Measurements from ENCODE around the gene LRRC8B.

LRRC8B gene

DNA sequence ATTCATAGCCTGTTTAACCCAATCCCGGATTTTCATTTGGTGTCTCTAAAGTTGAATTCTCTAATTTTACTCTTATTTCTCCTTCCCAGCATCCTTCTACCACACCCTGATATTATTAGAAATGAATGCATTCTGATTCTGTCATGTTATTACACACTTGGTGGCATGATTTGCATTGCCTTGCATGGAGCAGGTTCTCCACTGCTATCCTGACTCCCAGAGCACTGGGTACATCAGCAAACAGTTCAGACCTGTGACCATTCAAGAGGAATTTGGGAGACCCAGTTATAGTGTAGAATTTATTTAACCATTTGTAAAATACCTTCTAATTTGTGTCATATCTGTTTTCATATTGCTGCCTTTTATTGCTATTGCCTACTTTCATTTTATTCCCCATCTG is 2.6 kb downstream of the LRRC8B start:
- H3K4me3 ChIP-seq (ENCODE audit: low read depth, low read length) = no peak overlapping the region
- TF ChIP-seq, protein P1, sequence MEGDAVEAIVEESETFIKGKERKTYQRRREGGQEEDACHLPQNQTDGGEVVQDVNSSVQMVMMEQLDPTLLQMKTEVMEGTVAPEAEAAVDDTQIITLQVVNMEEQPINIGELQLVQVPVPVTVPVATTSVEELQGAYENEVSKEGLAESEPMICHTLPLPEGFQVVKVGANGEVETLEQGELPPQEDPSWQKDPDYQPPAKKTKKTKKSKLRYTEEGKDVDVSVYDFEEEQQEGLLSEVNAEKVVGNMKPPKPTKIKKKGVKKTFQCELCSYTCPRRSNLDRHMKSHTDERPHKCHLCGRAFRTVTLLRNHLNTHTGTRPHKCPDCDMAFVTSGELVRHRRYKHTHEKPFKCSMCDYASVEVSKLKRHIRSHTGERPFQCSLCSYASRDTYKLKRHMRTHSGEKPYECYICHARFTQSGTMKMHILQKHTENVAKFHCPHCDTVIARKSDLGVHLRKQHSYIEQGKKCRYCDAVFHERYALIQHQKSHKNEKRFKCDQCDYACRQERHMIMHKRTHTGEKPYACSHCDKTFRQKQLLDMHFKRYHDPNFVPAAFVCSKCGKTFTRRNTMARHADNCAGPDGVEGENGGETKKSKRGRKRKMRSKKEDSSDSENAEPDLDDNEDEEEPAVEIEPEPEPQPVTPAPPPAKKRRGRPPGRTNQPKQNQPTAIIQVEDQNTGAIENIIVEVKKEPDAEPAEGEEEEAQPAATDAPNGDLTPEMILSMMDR (IDR thresholded peaks at IDR 0.05; ENCODE audit: low read depth, low read length, missing control alignments) = no peak
- no peak for DNase-seq (ENCODE audit: low read depth)

DNA sequence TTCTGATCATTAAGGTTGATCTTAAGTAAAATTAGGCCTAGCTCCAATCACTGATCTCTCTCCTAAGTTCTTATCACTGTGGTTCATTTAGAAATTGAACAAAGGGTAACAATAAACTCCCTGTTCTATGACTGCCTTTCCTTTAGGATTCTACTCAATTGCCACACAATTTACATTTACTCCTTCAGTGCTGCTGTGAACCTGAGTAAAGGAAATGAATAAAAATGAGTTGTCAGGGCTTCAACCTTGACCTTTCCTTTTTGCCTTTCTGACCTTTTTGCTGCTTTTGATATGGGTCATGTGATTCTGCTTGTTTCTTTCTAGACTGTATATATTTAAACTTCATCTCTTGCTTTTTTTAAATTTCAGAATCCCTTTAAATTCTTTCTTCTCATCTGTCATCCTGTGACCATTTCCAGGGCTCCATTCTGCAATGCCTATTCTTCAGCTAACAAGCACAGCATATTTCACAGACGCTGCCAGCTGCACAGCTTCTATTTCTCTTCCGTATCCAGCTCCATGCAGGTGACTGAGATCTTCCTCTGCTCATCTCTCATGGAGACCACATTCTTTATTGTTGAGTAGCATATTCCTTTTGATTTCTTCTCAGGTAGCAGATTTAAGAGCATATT is 3.2 kb downstream of the LRRC8B start:
- no peak for DNase-seq (ENCODE audit: low read depth)
- H3K4me3 ChIP-seq (ENCODE audit: low read depth, low read length) = no peak overlapping the region
- TF ChIP-seq, protein P1 (IDR thresholded peaks at IDR 0.05; ENCODE audit: low read depth, low read length, missing control alignments) = no peak

DNA sequence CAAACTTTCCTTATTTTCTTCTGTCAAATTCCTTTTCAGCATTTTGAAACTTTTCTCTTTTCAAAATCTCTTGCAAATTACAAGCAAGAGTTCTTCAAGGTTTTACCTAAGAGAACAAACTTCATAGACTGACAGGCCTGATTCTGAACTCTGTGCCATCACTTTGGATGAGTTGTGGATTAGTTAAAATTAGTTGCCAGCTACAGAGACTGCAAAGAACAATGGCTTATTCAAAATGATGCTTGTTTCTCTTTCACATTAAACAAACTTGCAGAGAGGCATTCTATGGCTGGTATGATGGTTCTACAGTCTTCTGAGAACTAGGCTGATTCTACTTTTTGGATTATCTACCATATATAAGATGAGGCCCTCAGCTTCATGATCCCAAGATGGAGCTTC is 3.8 kb downstream of the LRRC8B start:
- H3K4me3 ChIP-seq (ENCODE audit: low read depth, low read length) = no peak overlapping the region
- TF ChIP-seq, protein P1 (IDR thresholded peaks at IDR 0.05; ENCODE audit: low read depth, low read length, missing control alignments) = no peak
- no peak for DNase-seq (ENCODE audit: low read depth)

DNA sequence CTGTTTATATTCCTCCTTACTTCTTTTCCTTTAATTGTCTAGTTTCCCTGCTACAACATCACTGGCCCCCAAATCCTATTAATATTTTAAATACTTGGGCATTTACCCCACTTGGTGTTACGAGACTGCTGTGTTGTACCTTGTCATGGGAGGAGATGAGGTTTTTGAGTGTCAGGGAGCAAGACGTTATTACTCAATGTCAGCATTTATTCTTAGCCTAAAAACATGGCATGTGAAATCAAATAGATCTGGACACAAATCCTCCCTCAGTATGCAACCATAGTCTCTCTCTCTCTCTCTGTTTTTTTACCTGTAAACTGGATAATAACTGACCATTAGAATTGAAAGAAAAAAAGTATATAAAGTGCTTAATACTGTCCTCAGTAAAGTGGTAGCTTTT is 4.6 kb downstream of the LRRC8B start:
- DNase-seq (ENCODE audit: low read depth) = no peak
- TF ChIP-seq, protein P1 (IDR thresholded peaks at IDR 0.05; ENCODE audit: low read depth, low read length, missing control alignments) = no peak
- H3K4me3 ChIP-seq (ENCODE audit: low read depth, low read length) = no peak overlapping the region

DNA sequence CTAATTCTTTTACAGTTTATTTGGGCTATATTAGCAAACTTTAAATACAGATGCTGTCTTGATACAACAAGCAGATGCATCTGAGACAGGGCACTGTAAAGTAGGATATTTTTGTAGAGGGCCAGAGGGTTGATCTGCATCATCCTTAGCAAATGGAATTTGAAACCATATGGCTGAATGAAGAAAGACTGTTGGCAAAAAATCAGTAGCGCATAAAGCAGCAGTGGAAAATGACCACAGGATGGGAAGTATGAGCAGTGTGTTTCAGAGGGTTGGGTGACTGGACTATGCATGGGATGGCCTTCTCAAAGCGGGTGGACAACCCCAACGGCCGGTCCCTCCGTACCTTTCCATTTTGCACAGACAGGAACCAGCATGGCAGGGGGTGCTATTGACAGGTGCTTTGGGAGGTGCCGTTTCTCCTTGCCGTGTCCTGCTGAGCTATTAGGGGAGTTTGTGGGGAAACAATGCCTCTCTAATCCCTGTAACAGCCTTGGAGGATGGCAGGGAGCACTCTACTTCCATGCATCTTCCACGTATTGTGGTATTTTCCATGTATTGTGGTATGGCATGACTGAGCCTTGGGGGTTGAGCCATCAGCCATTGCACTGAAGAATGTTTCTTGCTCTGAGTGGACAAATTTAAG is 5.9 kb downstream of the LRRC8B start:
- no peak for DNase-seq (ENCODE audit: low read depth)
- no peak overlapping the region for H3K4me3 ChIP-seq (ENCODE audit: low read depth, low read length)
- TF ChIP-seq, protein P1 (IDR thresholded peaks at IDR 0.05; ENCODE audit: low read depth, low read length, missing control alignments) = no peak

DNA sequence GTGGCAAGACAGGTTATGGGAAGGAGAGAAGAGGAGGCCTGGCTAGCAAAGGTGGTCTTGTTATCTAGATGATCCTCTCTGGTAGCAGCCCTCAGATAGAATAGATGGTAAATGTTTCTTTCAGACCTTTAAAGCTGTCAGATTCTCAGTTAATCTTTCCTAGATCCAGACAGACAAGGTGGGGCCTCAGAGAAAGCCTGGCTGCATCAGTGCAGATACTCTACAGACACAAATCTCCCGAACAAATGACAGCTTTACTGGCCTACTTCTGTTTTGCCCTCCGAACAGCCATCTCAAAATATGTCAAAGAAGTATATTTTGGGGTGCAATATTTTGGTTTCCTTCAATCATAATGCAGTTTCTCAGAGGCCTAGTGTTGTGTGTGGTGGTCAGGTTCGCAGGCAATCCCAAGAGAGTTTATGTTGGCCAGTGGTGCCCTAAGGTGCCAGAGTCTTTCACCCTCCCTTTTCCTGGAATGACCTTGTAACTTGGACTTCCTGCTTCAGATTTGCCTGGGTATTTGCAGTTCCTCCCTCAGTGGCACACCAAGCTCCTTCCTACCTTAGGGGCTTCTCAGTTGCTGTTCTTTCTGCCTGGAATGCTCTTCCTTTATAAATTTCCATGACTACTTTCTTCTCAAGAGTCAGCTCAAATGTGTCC is 7.0 kb downstream of the LRRC8B start:
- no peak overlapping the region for H3K4me3 ChIP-seq (ENCODE audit: low read depth, low read length)
- no peak for DNase-seq (ENCODE audit: low read depth)
- TF ChIP-seq, protein P1 (IDR thresholded peaks at IDR 0.05; ENCODE audit: low read depth, low read length, missing control alignments) = no peak

Measured in GM12864 (cell line).